ENCODE data around the gene FAM210A. TPM values are rescaled to one million over a fixed set of nuclear protein-coding genes. Genes with fewer than 3 reads are reported as not detected.

The FAM210A gene
- total and polyA plus RNA-seq, 2 donors (not counting 1 experiment from before 2014, with no cell fraction given) = 4.2 to 11.4 TPM

DNA sequence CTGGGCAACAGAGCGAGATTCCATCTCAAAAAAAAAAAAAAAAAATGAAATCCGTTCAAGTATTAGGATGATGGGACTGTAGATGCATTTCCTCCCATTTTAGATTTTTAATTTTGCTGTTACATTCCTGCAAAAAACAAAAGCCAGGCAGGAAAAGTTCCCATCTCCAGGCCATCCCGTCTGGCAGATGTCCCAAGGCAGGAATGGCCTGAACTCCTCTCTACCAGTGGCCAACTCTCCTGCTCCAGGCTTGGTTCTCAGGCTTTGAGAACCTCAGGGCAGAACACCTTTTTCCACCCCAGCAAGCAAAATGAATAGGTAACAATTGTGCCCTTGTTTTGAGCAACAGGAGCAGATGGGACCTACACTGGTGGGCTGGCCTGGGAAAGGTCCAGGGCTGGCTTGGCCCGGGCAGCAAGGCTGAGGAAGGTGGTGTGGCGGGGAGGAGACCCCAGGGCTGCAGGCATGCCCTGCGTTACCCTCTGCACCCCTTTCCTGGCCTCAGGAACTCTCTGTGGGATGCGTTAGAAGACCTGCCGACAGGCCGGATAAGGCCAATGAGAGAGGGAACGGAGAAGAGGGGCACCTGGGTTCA is 86.0 kb downstream of the FAM210A start:
- Mint-ChIP-seq H3K4me1 (no peaks in the 10 kb centered on the region), H3K4me3 (no peak overlapping the region), H3K27me3 (no peaks in the 10 kb centered on the region), H3K27ac (no peak overlapping the region), H3K9me3 (ENCODE audit: insufficient read depth) (no peaks in the 10 kb centered on the region)
- POLR2A ChIA-PET = no interaction called here
- Histone ChIP-seq H2AFZ (ENCODE audit: insufficient read depth, low read depth, low read length, poor library complexity, severe bottlenecking) (no peak overlapping the region), H3K36me3 (replicated peaks in 1 of 2; ENCODE audit: control extremely low read depth in 1 of 2, control insufficient read depth in 1 of 2, extremely low read depth in 1 of 2, insufficient read depth in 2 of 2, low read length in 1 of 2) (peaks cover 0 to 6% of the 10 kb centered on the region in 2 experiments), H3K79me2 (ENCODE audit: control insufficient read depth, insufficient read depth, low read length) (peaks cover 6% of the 10 kb centered on the region), H3K9me3 (ENCODE audit: control extremely low read depth in 1 of 3, control insufficient read depth in 2 of 3, insufficient read depth in 1 of 3, low read length in 2 of 3) (peaks cover 0 to 6% (median 0%) of the 10 kb centered on the region in 3 donors), H3K4me2 (replicated peaks; ENCODE audit: low read depth, low read length, poor library complexity, severe bottlenecking) (no peak overlapping the region), H3K9ac (ENCODE audit: low read length) (no peak overlapping the region), H3K27ac (ENCODE audit: low read length in 2 of 2) (no peak overlapping the region), H3K27me3 (replicated peaks in 1 of 4; ENCODE audit: control extremely low read depth in 1 of 4, control insufficient read depth in 3 of 4, insufficient read depth in 4 of 4, low read length in 3 of 4) (no peaks in the 10 kb centered on the region), H4K20me1 (ENCODE audit: control insufficient read depth, insufficient read depth, low read length, poor library complexity, severe bottlenecking) (no peaks in the 10 kb centered on the region), H3K4me3 (ENCODE audit: control extremely low read depth in 1 of 5, extremely low read depth in 1 of 5, insufficient read depth in 1 of 5, low read depth in 2 of 5, low read length in 4 of 5) (no peak overlapping the region), H3K4me1 (ENCODE audit: control insufficient read depth in 2 of 2, insufficient read depth in 2 of 2, low read length in 2 of 2) (no peaks in the 10 kb centered on the region)
- ATAC-seq (ENCODE audit: low read depth) (no peak), DNase-seq (no peak)
- WGBS (ENCODE audit: insufficient coverage) = 100% methylated on average over 2 of the region's 10 CpGs
- CTCF ChIA-PET = no interaction called here
- TF ChIP-seq EZH2 (IDR thresholded peaks at IDR 0.05; ENCODE audit: borderline replicate concordance, insufficient read depth, low read depth, low read length, poor library complexity, severe bottlenecking) (no peak), CTCF (IDR thresholded peaks at IDR 0.05) (no peak)
- intact Hi-C loops (cut with micrococcal nuclease) = no loop called here

- Histone ChIP-seq H3K36me3 (replicated peaks in 1 of 2; ENCODE audit: control extremely low read depth in 1 of 2, control insufficient read depth in 1 of 2, extremely low read depth in 1 of 2, insufficient read depth in 2 of 2, low read length in 1 of 2) (no peaks in the 10 kb centered on the region), H3K4me3 (ENCODE audit: control extremely low read depth in 1 of 5, extremely low read depth in 1 of 5, insufficient read depth in 1 of 5, low read depth in 2 of 5, low read length in 4 of 5) (no peak overlapping the region), H3K9ac (ENCODE audit: low read length) (no peak overlapping the region), H3K4me1 (ENCODE audit: control insufficient read depth in 2 of 2, insufficient read depth in 2 of 2, low read length in 2 of 2) (no peaks in the 10 kb centered on the region), H3K27me3 (replicated peaks in 1 of 4; ENCODE audit: control extremely low read depth in 1 of 4, control insufficient read depth in 3 of 4, insufficient read depth in 4 of 4, low read length in 3 of 4) (no peaks in the 10 kb centered on the region), H3K79me2 (ENCODE audit: control insufficient read depth, insufficient read depth, low read length) (peaks cover 6% of the 10 kb centered on the region), H2AFZ (ENCODE audit: insufficient read depth, low read depth, low read length, poor library complexity, severe bottlenecking) (no peak overlapping the region), H3K9me3 (ENCODE audit: control extremely low read depth in 1 of 3, control insufficient read depth in 2 of 3, insufficient read depth in 1 of 3, low read length in 2 of 3) (peaks cover 0 to 6% (median 0%) of the 10 kb centered on the region in 3 donors), H3K4me2 (replicated peaks; ENCODE audit: low read depth, low read length, poor library complexity, severe bottlenecking) (no peak overlapping the region), H3K27ac (ENCODE audit: low read length in 2 of 2) (no peak overlapping the region), H4K20me1 (ENCODE audit: control insufficient read depth, insufficient read depth, low read length, poor library complexity, severe bottlenecking) (no peaks in the 10 kb centered on the region)
- TF ChIP-seq EZH2 (IDR thresholded peaks at IDR 0.05; ENCODE audit: borderline replicate concordance, insufficient read depth, low read depth, low read length, poor library complexity, severe bottlenecking) = no peak
- no peak for TF ChIP-seq CTCF (IDR thresholded peaks at IDR 0.05)
- POLR2A ChIA-PET = no interaction called here
- WGBS (ENCODE audit: insufficient coverage) = 92% methylated on average over 8 of the region's 10 CpGs
- CTCF ChIA-PET = interaction anchor here (1.1 to 2.3 kb wide), 2 partner anchors 10 to 81 kb away, joined by 3 to 12 read pairs; no protein-coding TSS in a partner anchor
- Mint-ChIP-seq H3K9me3 (ENCODE audit: insufficient read depth) (no peaks in the 10 kb centered on the region), H3K27me3 (no peaks in the 10 kb centered on the region), H3K27ac (no peak overlapping the region), H3K4me1 (no peaks in the 10 kb centered on the region), H3K4me3 (no peak overlapping the region)
- intact Hi-C loops (cut with micrococcal nuclease) = no loop called here
- ATAC-seq (ENCODE audit: low read depth) (no peak), DNase-seq (no peak)
These were observed 87.4 kb downstream of the FAM210A start for GRCh38 chr18:13638719-13639595.
